NOMO-1 treated with DMSO at 0.1 percent for 48 hours (cell line): ENCODE results near the gene BTF3.

Experiments
- DNase-seq: peaks from one replicate; lab custom pipeline; 2025; ENCODE audit not compliant: unreplicated experiment; lab: John Stamatoyannopoulos, UW

Gene BTF3

DNA sequence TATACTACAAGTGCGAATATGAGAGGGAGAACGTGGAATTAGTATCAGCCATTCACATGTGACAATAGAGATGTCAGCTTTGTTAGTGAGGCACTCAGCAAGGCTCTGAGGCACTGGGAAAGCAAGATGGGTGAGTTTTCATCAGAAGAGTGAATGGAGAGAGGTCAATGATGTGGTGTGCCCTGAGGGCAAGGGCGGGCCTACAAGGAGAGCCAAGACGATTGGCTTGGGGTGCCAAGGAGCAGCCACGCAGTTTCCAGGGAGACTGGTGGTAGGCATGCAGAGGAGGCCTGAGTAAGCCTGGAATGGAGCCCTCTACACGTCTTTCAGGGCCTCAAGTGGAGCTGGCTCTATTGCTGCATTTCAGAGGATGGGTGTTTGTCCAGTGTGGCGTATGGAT, 24.7 kb downstream of the BTF3 start:
- DNase-seq: no peak

DNA sequence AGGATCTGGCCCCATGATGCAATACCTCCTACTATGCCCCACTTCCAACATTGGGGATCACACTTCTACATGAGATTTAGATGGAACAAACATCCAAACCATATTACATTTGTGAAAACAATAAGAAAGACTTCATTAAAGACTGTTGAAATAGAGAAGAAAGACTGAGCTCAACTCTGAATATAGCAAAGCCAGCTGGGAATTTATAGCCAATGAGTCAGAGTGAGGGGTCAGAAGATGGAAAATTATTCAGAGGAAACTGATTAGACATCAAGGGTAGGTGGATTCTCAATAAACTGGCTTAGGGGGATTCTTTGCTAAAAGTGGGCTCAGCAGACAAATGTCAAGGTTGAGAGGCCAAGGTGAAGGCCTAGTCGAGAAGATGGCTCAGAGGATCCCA, 25.6 kb downstream of the BTF3 start:
- no peak for DNase-seq

DNA sequence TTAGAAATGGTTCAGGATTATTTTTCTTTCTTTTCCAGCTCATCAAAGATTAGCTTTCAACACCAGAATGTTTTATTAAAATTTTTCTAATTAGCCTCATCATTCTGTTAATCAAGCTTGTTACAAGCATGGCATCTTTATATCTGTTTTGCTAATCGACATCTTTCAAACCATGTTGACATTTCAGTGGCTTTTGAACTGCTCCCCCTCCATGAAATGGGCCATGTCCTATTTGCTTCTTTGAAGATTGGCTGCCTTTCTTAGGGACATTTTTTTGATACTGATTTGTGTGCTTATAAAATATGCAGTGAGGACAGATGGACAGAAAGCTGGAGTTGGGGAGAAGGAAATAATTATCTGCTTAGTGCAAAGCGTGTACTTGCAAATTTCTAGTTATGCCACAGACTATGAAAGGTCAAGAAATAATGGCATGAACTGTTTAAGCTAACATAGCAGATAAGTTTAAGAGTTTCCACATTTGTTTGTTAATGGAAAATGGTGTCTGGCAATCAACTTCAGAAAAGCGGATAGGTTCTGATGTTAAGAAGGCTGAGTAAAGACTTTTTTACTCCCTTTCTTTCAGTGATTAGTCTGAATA, 27.5 kb downstream of the BTF3 start:
- DNase-seq: no peak

DNA sequence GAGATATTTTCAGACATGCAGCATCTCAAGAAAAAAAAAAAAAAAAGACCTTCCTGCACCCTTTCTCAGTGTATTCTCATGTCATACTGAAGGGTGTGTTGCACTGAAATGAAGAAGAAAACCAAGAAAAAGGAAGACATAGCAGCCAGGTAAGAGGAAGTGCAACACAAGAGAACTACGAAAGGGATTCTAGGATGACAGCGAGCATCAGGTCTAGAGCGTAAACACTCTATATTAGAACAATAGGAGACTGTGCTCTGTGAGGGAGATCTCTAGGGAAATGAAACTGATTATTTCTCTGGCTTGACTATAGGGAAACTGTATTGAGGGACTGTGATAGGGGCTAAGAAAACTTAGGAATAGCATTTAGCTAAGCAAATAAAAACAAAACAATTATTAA, 30.0 kb downstream of the BTF3 start:
- peak; percentile 29 for DNase-seq

DNA sequence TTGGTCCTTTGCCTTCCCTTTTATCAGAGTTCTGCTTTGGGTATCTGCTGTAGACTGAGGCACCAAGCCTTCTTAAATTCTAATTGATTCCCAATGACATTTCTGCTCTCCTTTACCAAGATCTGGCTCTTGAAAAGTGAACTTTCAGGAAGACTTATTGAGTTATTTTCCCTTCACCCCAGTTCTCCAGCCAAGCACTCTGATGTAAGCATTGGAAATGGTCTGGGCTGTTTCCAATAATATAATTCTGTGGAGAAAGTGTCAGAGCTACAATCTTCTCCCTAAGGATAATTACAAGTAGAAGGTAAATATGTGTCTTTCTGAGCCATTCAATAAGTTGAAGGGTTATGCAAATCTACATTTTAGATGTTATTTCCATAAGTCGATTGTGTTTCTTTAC, 30.8 kb downstream of the BTF3 start:
- no peak for DNase-seq

DNA sequence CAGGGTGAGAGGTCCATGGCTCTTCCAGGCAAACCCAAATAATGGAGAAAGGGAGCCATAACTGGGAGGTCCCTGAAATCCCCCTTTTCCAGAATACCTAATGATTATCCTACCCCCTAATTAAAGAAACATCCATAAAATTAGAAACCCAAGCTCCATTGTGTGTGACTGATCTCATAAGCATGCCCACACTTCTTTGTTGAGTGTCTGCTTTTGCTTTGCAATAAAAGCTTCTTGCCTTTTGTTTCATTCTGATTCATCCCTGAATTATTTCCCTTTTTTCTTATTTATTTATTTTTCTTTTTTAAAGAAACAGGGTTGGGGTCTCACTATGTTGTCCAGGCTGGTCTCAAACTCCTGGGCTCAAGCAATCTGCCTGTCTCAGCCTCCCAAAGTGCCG, 33.1 kb downstream of the BTF3 start:
- DNase-seq: no peak

DNA sequence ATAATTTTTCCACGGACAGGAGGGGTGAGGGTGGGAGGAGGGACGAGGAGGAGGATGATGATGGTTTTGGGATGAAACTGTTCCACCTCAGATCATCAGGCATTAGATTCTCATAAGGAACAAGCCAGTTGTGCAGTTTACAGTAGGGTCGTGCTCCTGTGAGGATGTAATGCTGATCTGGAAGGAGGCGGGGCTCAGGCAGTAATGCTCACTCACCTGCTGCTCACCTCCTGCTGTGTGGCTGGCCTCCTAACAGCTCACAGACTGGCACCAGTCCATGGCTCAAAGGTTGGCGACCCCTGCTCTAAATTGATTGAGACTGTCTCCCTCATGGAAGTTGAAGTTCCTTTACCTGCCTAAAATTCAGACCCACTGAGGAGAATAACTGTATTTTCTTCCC, 34.0 kb downstream of the BTF3 start:
- DNase-seq: no peak

DNA sequence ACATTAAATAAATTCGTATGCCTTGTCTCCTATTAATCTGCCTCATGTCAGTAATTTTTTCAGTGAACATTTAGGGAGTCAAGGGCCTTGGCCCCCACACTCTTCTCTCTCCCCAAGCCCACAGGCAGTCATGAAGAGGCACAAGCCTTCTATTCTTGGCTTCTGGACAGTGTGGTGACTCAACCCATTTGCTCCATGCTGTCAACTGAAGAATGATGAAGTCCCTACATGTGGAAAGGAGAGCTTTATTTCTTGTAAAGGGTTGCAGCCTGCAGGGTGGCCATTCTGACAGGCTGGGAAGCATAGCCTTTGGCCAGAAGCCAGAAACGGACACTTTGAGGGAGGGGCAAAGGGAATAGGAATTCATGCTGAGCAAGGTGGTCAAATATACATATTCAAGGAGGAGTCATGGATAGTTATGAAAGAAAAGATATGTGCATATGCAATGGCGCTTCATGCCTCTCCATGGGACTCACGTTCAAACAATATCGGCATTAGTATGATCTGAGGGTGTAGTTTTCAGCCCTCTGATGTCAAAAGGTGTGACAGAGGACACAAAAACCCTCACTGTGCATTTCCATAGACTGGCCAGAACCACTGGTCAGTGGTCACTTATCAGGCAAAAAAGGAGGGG, 35.9 kb downstream of the BTF3 start:
- no peak for DNase-seq

DNA sequence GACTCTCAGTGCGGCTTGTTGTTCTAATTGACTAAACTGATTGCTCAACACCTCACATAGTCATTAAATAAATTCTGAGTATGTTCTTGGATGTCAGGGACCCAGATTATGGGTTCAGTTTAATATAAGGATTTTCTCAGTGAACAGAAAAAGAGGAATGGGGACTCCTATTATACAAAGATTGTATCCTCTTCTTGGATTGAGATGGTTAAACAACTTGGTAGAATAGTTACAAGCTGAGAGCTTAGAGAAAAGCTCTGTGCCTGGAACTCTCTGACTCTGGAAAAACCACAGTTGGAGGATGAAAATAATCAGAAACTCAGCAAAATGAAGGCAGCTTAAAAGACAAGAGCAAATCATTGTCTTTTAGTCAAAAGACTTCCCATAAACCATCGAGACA, 36.7 kb downstream of the BTF3 start:
- DNase-seq: no peak

DNA sequence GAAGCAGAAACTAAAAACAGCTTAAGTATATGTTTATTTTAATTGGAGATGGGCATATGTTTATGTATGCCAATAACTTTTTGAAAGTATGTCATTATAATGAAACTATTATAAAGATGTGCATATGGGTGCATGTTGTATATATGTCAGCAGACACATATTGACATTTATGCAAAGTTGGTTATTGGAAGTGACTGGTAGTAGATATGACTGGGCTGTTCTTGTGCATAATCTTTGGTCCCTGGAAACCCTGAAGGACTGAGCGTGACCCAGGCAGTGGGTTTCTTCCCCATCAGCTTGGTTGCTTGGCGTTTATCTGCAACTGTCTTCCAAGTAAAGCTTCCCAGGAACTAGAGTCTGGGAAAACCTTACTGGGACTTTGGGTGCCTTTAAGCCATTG, 41.5 kb downstream of the BTF3 start:
- DNase-seq: no peak

DNA sequence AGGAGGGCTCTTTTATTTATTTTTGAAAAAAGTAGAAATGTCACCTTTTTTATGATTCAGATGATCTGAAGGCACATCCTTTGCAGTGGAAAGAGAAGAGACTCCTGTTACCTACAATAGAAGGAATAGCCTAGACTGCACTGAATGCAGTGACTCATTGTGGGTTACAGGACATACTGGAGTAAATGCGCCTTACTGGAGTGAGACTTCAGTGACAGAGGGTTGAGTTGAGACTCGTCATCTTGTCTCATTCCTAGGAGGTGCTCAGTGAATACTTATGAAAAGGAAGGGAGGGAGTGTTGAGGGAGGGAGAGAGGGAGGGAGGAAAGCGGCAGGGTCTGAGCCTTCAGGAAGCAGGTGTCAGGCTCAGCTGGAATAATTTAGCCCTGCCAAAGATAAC, 42.0 kb downstream of the BTF3 start:
- DNase-seq: no peak

DNA sequence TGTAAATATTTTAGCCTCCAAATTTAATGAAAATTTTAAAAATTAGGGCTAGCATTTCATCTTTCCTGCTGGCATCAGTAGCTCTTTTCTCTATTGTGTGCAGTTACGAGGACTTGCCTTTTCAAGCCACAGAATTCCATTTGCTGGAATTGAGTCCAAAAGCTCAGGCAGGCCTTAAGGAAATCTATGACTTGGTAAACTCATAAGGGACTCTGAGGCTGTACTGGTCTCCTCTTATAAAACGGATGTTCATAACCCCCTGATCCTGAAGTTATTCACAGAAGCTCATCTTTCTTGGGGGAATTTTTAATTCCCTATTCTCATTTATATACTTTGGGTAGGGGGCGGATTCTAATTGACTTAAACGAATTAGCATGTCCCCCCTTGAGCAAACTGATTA, 43.8 kb downstream of the BTF3 start:
- no peak for DNase-seq

DNA sequence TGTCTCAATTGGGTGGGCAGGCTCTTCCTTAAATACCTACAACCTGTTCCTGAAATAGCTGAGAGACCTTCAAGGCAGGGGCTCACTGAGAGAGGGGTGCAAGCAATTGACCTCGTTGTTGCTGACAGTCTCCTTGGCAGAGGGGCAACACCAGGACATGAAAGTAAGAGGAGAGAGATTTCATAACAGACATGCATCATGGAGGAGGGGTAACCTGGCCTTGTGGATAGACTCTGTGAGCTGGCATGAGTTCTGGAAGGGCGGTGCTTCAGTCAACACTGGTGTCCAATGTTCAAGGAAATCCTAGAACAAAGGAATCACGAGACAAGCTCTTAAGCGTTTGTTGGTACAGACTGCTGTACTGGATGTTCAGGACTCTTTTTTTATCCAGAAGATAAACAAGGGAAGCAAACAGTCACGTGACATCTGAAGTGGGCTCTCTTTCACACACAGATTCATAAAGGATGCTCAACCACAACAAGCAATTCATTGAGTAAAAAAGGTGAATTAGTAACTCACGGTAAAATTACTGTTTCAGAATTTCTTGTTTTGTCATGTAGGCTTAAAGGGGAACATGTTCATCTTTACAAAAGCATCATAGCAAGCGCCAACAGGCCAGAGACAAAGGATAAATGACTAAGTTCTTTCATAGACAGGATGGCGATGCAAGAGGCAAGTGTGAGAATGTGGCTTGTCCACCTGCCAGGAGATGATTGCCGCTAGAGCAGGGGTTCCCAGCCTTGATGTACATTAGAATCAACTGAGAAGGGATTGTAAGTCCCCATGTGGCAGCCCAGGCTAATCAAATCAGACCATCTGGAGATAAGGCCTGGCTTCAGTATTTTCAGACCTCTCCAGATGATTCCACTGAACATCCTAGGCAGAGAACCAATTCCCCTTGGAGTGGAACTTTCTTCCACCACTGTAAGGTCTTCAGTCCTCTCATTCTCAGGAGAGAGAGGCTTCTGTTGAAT, 46.5 kb downstream of the BTF3 start:
- DNase-seq: no peak

DNA sequence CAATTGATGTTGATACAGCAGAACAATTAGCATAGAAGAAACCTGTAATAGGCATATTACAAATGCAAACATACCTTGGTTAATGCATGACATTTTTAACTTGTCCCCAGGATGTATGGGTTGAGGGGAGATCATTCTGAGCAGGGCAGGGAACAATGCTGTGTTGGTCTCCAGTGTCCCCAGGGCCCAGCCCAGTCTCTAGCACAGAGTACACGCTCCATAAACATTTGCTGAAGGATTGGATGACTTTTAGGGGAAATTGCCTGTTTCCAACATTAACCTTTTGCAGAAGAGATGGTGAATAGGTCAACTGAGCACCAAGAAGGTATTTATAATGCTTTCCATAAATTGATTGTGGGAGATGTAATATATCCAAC, 47.1 kb downstream of the BTF3 start:
- DNase-seq: no peak

DNA sequence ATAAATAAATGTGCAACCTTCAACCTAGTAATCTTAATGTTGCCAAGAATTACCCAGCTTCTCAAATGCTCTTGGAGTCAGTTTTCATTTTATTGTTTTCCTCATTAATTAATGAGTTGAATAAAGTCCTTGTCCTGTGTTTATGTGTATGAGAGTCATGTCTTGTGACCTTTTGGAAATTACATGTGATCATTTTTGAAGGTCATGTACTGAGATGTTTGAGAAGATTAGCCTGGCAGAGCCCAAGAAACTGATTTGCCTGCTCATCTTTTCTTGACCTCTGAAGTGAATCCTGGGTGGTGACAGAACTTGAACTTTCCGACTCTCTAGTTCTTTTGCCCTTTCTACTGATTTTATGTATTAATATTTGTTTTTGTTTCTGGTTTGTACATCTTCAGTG, 51.8 kb downstream of the BTF3 start:
- DNase-seq: no peak

DNA sequence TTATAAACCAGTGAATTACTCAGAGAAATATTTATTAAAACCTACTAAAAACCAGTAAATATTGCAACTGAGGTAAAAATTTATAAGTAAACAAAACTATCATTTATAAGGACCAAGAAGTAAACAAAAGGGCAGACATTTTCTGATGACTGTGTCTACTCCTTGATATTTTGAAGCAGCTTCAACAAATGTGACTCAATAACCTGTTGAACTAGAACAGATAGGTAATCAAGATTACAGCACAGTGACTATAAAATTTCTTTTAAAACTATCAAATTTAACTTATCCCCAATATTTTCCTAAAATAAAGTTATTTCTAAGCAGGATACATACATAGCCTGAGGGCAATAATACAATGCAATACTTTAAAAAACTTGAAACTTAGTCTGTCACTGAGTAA, 54.4 kb downstream of the BTF3 start:
- DNase-seq: no peak
